ENCODE measurements around the gene PPP1R14C.

PPP1R14C gene

DNA sequence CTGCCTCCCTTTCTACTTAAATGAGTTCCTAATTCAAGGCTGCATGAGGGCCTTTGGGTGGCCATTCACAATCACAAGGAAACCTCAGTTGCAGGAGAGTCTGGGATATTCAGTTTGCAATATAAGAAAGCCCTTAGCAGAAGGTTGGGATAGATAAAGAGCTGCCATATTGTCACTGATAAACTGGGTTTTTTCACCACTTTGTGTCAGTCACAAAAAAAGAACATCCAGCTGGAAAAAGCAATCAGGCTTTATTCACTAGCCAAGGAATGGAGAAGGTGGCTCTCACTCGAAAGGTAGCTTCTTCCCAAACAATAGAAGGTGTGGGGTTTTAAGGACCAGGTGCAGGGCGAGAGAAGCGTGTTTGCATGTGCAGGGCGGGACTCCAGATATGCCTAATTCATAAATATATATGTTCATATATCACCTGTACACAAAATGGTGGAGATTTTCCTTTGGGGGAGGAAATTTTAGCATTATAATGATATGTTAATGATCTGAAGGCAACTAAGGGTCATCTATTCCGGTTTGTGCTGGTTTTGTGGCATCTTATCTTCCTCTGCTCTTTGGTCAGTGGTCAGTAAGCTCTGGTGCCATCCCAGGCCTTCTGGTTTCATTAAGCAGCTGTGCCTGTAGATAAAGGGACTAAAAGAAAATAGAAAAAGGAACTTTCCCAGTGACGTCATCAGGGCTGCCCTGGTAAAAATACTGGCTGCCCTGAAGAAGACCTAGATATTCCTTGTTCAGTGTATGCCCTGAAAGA lies 128.8 kb downstream of the PPP1R14C start:
- TF ChIP-seq CTCF (IDR thresholded peaks at IDR 0.05; ENCODE audit: low read depth, low read length, missing control alignments) = no peak
- no peak for DNase-seq (ENCODE audit: extremely low read depth, low read depth)
- H3K4me3 ChIP-seq (replicated peaks; ENCODE audit: low read depth, low read length) = no peak overlapping the region

DNA sequence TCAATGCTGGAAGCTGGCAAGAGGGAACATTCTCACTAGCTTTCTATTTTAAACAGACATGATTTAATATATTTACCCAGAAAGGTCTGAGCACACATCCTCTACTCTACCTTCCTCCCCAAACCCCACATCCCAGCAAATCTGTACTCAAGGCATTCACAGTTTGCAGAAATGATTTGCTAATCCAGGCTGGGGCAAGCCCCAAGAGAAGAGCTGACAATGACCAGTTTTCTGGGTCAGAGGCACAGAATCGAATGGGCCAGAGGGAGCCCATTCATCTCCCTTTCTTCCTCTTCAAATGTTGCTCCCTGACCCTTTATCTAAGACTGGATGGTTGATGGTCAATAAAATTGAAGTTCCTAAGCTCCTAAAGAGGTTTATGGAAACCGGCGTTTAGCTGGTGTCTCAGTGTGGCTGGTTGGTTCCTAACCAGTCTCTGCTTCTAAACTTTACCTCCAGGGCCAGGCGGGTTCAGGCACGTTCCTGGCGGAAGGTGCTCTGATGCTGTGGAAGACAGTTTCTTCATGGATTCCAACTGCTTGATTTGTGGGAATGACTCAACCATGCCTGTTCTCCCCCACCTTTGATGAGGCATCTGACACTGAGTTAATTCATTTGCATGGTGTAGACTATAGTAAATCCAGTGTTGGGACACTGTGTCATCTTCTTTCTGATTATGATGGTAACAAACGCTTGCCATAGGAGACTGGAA lies 129.6 kb downstream of the PPP1R14C start:
- no peak overlapping the region for H3K4me3 ChIP-seq (replicated peaks; ENCODE audit: low read depth, low read length)
- DNase-seq (ENCODE audit: extremely low read depth, low read depth) = no peak
- TF ChIP-seq CTCF (IDR thresholded peaks at IDR 0.05; ENCODE audit: low read depth, low read length, missing control alignments) = no peak

DNA sequence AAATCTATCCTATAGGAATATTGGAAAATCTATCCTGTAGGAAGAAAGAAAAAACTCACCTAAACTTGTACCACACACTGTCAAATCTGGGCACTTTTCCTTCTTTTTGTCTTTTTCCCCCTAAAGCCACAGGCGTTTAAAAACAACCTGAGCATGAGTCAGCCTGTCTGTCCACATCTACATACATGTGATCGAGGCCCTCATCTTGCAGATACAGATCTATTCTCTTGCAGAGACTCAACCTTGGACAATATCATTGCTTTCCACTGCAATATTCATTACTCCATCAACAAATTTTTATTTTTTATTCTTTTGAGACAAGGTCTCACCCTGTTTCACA lies 130.1 kb downstream of the PPP1R14C start:
- TF ChIP-seq CTCF (IDR thresholded peaks at IDR 0.05; ENCODE audit: low read depth, low read length, missing control alignments) = no peak
- DNase-seq (ENCODE audit: extremely low read depth, low read depth) = no peak
- H3K4me3 ChIP-seq (replicated peaks; ENCODE audit: low read depth, low read length) = no peak overlapping the region

- no peak for TF ChIP-seq CTCF (IDR thresholded peaks at IDR 0.05; ENCODE audit: low read depth, low read length, missing control alignments)
- H3K4me3 ChIP-seq (replicated peaks; ENCODE audit: low read depth, low read length) = no peak overlapping the region
- no peak for DNase-seq (ENCODE audit: extremely low read depth, low read depth)
Observed at GRCh38 chr6:150273457-150274309, 130.8 kb downstream of the PPP1R14C start.

DNA sequence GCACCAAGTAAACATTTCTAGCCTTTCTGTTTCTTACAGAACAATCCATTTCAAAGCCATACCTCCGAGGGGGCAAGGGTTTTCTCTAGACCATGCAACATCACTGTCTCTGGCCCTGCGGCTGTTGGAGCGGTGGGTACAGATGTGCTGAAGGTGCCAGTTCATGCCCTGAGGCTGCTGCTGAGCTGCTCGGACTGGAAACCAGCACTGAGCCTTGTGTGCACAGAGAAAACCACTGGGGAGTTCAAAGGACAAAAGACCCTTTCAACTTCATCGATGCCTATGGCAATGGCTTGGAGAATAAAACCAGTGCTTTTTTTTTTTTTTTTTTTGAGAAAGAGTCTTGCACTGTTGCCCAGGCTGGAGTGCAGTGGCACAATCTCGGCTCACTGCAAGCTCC lies 132.6 kb downstream of the PPP1R14C start:
- no peak for TF ChIP-seq CTCF (IDR thresholded peaks at IDR 0.05; ENCODE audit: low read depth, low read length, missing control alignments)
- DNase-seq (ENCODE audit: extremely low read depth, low read depth) = no peak
- no peak overlapping the region for H3K4me3 ChIP-seq (replicated peaks; ENCODE audit: low read depth, low read length)

DNA sequence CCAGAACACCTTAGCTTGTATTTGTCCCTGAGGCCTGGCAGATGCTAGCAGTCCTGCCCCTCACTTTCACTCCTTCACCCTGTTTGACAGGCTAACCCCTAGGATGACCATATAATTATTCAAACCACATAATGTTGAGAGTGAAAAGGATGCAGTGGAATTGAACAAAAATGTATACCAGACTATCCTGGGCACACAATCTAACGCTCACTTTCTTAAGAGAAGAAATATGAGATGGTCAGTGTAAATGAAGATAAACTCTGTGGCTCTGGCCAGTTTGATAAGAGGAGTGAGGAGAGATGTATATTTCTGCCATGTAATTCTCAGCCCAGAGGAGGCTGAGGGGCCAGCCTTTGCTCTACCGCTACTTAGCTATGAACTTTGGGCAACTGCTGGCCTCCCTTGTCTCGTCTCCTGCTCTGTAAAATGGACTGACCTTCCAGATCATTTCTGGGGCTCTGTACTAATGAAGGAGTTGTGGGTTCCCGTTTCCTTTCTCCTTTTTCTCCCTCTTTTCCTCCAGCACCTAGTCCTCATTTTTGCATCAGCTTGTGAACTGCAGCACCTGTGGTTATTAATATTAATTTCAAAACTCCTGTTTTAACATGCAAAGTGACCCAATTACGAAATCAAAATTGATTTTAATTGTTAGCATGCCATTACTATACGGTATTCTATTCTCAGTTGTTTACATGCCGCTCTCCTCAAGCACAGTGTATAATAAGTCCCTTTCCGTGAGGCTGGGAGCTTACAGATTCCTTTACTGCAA lies 133.5 kb downstream of the PPP1R14C start:
- no peak for DNase-seq (ENCODE audit: extremely low read depth, low read depth)
- TF ChIP-seq CTCF (IDR thresholded peaks at IDR 0.05; ENCODE audit: low read depth, low read length, missing control alignments) = no peak
- H3K4me3 ChIP-seq (replicated peaks; ENCODE audit: low read depth, low read length) = no peak overlapping the region

Measured in HFF-Myc (cell line).